Panc1 (cell line): Measurements from ENCODE around the gene TIMM22.

Experiments
- TCF7L2 ChIP-seq: IDR thresholded peaks from 2 replicates; pipeline ENCODE4 v1.6.1; 2011; ENCODE audit warnings: mild to moderate bottlenecking, low read depth, low read length, inconsistent platforms
- TF ChIP-seq, protein P1 (sequence below): fragments of 450-650 bp; IDR thresholded peaks from 2 replicates; pipeline ENCODE4 v1.5.1; 2017; ENCODE audit warnings: mild to moderate bottlenecking

DNA sequence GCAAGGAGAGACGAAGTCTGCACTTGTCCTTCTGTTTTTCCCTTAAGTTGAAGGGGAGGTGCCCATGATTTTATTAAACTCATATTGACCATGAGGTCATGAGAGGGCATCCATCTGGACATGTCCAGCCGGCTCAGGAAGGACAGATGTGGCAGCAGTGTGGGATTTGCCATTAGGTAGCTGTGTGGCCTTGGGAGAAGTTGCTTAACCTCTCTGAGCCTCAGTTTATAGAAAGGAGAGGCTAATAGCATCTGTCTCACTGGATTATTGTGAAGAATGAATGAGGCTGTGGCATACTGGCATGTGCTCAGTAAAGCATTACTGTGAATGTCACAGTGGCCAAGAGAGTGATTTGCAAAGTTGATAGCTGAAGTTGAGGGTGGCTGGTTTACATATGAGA lies 1.2 kb downstream of the TIMM22 start:
- TF ChIP-seq, protein P1, sequence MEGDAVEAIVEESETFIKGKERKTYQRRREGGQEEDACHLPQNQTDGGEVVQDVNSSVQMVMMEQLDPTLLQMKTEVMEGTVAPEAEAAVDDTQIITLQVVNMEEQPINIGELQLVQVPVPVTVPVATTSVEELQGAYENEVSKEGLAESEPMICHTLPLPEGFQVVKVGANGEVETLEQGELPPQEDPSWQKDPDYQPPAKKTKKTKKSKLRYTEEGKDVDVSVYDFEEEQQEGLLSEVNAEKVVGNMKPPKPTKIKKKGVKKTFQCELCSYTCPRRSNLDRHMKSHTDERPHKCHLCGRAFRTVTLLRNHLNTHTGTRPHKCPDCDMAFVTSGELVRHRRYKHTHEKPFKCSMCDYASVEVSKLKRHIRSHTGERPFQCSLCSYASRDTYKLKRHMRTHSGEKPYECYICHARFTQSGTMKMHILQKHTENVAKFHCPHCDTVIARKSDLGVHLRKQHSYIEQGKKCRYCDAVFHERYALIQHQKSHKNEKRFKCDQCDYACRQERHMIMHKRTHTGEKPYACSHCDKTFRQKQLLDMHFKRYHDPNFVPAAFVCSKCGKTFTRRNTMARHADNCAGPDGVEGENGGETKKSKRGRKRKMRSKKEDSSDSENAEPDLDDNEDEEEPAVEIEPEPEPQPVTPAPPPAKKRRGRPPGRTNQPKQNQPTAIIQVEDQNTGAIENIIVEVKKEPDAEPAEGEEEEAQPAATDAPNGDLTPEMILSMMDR: no peak
- TF ChIP-seq TCF7L2: no peak
